Heart left ventricle (tissue), 13 donors: ENCODE measurements around the gene PLA2G2D.
"Not testable (repeated sequence)": the region's sequence is repeated elsewhere in the genome, so short reads cannot be mapped to it uniquely, and the experiment has no call there.

ENCODE experiments used
- CTCF ChIP-seq, 12 donors: fragments of 200-600 bp; sonication (generic) in 4 of 12; IDR thresholded peaks; one replicate each; pipeline versions ENCODE4 v1.5.0 to v1.8.0; 2018 to 2022; ENCODE audit warnings: antibody characterized with exemption in 12 of 12, mild to moderate bottlenecking in 5 of 12
- POLR2A ChIP-seq, 2 donors: fragments of 450-650 bp; IDR thresholded peaks; one replicate each; pipeline ENCODE4 v1.6.1; 2017; ENCODE audit warnings: antibody characterized with exemption in 2 of 2, mild to moderate bottlenecking in 2 of 2, moderate library complexity in 2 of 2
- donor health status: ischemic (EF 13 %, LVEDD 7.1; RV severe dilation, severe dysfunction).
- donor health status: DM: no; HTN: yes; CAD: no.
- donor health status: DM: no; HTN: no; CAD: no.
- donor health status: ischemic (EF 25% LVEDD 6.9; RV normal size, moderate dysfunction).
- donor health status: ischemic (EF 25% LVEDD 5.7; RV mildly dilated, moderate dysfunction).
- donor health status: ischemic (EF 35%, LVEDD 5.7; RV mildly dilated, moderate dysfunction).
- donor health status: nonischemic (EF 11% LVEDD 7.7; RV severe dilation, severe dysfunction).
- donor health status: DM: yes; HTN: yes; CAD: no.
- donor health status: PGD.
- donor health status: ischemic (EF 29% LVEDD 5.4; RV normal size, mild dysfunction).
- donor health status: nonischemic (EF 23%, LVEDD 6.1; RV moderate dilation, normal function).

GRCh38 chr1:20130518-20130917 lies 11.2 kb upstream of the PLA2G2D start:
- TF ChIP-seq CTCF, POLR2A (IDR thresholded peaks at IDR 0.05): not testable (repeated sequence)
